ENCODE data around the gene NUP42. TPM values are rescaled to one million over a fixed set of nuclear protein-coding genes. Genes with fewer than 3 reads are reported as not detected.

The NUP42 gene
- 23.0 to 30.1 TPM (median 28.3 TPM) in 5 replicates for total RNA-seq (2022; extraction: Qiagen RNA extraction)

GRCh38 chr7:23181684-23182553 is at the start of gene NUP42:
Gene NUP42, plus strand, starts transcription at chr7:23182048. Its CDS starts 38 bp downstream, at chr7:23182086.

DNA sequence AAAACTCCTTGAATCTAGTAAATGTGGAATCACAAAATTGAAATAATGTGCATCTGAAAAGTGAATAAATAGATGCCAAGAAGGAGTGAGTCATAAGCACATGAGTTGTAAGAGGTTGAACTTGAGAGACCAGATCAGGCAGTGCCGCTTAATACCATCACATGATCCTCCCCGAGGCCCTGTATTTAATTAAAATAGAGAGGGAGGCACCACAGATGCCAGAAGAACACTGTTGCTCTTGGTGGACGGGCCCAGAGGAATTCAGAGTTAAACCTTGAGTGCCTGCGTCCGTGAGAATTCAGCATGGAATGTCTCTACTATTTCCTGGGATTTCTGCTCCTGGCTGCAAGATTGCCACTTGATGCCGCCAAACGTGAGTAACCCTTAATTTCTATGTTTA is 64.7 kb downstream of the NUP42 start, which contains the start of gene GPNMB:
TSS of gene GPNMB (plus strand) at position 221 of the 400 bp plus-strand sequence. CDS start at position 304, 83 bp downstream.

Other genes starting within 250 kb of the NUP42 start
- 15.6 to 23.4 TPM (median 20.0 TPM) in 5 replicates for gene HYCC1, start 167.9 kb upstream of the NUP42 start, total RNA-seq (2022; extraction: Qiagen RNA extraction)
- gene KLHL7, start 76.3 kb upstream of the NUP42 start, total RNA-seq (2022; extraction: Qiagen RNA extraction) = 20.9 to 24.8 TPM (median 23.4 TPM) in 5 replicates
- 2.5 to 4.2 TPM (median 2.8 TPM) in 5 replicates for gene GPNMB, start 64.7 kb downstream of the NUP42 start, total RNA-seq (2022; extraction: Qiagen RNA extraction)
- gene MALSU1, start 117.3 kb downstream of the NUP42 start, total RNA-seq (2022; extraction: Qiagen RNA extraction) = 70.9 to 93.1 TPM (median 88.7 TPM) in 5 replicates